OCI-LY7 (cell line): ENCODE results near the gene CLEC2B. TPM values are rescaled to one million over a fixed set of nuclear protein-coding genes. Genes with fewer than 3 reads are reported as not detected.

Experiments
- BruUV-seq: library from RNA; stranded (reverse); fragments of 400-500 nt; replicated peaks from 2 replicates; lab custom pipeline; 2021; lab: Mats Ljungman, UMichigan
- CTCF ChIA-PET: fragments of 300-600 bp; sonication (Branson Sonifier 250); formaldehyde crosslinking; loops from one replicate; lab custom pipeline; 2022; ENCODE audit warnings: antibody characterized with exemption; ENCODE audit not compliant: unreplicated experiment; lab: Charles Lee
- POLR2A ChIA-PET: fragments of 300-600 bp; sonication (Branson Sonifier 250); formaldehyde crosslinking; loops from one replicate; lab custom pipeline; 2022; ENCODE audit warnings: antibody characterized with exemption; lab: Charles Lee
- DNase-seq: peaks from one replicate; pipeline ENCODE4 v3.0.0-alpha.2; 2015; ENCODE audit warnings: low spot score
- H2AFZ ChIP-seq: fragments of 200-600 bp; sonication (generic), shearing (Covaris generic); 2 replicates; pipeline ENCODE4 v1.6.1; 2014; ENCODE audit warnings: mild to moderate bottlenecking, antibody characterized with exemption, low read length, moderate library complexity
- H3K27ac ChIP-seq: fragments of 200-600 bp; sonication (generic); 2 replicates; pipeline ENCODE4 v1.5.1; 2014; ENCODE audit warnings: mixed run types, low read depth, mild to moderate bottlenecking, moderate library complexity, low read length, inconsistent platforms; ENCODE audit not compliant: poor library complexity, severe bottlenecking
- H3K36me3 ChIP-seq: fragments of 200-600 bp; sonication (generic); 2 replicates; pipeline ENCODE4 v1.6.1; 2014; ENCODE audit warnings: mild to moderate bottlenecking, antibody characterized with exemption, low read length, moderate library complexity, mixed read lengths; ENCODE audit not compliant: insufficient read depth
- H3K4me1 ChIP-seq: fragments of 200-600 bp; sonication (generic); 2 replicates; pipeline ENCODE4 v1.5.1; 2014; ENCODE audit warnings: mild to moderate bottlenecking, low read length; ENCODE audit not compliant: insufficient read depth, poor library complexity, severe bottlenecking
- H3K4me2 ChIP-seq: fragments of 200-600 bp; sonication (generic); 2 replicates; pipeline ENCODE4 v1.6.1; 2014; ENCODE audit warnings: mild to moderate bottlenecking, low read length
- H3K4me3 ChIP-seq: fragments of 200-600 bp; sonication (generic); 2 replicates; pipeline ENCODE4 v1.5.1; 2014; ENCODE audit warnings: mild to moderate bottlenecking, low read depth, low read length; ENCODE audit not compliant: poor library complexity, severe bottlenecking
- H3K79me2 ChIP-seq: fragments of 200-600 bp; sonication (generic); 2 replicates; pipeline ENCODE4 v1.6.1; 2016; ENCODE audit warnings: low read depth, mild to moderate bottlenecking, low read length, moderate library complexity, mixed read lengths; ENCODE audit not compliant: insufficient read depth
- H3K9me2 ChIP-seq: fragments of 200-600 bp; sonication (generic); 2 replicates; pipeline ENCODE4 v1.6.1; 2016; ENCODE audit warnings: mild to moderate bottlenecking, low read length, mixed read lengths; ENCODE audit not compliant: insufficient read depth
- H3K9me3 ChIP-seq: fragments of 200-600 bp; sonication (generic); 2 replicates; pipeline ENCODE4 v1.6.1; 2014; ENCODE audit warnings: mild to moderate bottlenecking, mixed run types, low read length, mixed read lengths
- H4K20me1 ChIP-seq: fragments of 200-600 bp; sonication (generic); 2 replicates; pipeline ENCODE4 v1.6.1; 2014; ENCODE audit warnings: mild to moderate bottlenecking, antibody characterized with exemption, low read length, moderate library complexity, mixed read lengths; ENCODE audit not compliant: insufficient read depth
- EZH2phosphoT487 ChIP-seq: fragments of 200-600 bp; sonication (generic); IDR thresholded peaks from 2 replicates; pipeline ENCODE4 v1.6.1; 2018; ENCODE audit warnings: low read depth, borderline replicate concordance, mild to moderate bottlenecking, mixed run types, antibody characterized with exemption, low read length, moderate library complexity, mixed read lengths
- intact Hi-C: fragments of 100-400 bp; cut with micrococcal nuclease; formaldehyde crosslinking; loops from one replicate; pipeline ENCODE4 v1.10.0; 2022; ENCODE audit not compliant: unreplicated experiment
- total RNA-seq, 2 experiments: library from RNA; depleted of rRNA in 1 of 2; stranded (reverse); fragments of >200 nt in 1 of 2; shearing (Covaris generic) in 1 of 2; gene quantifications; 2 replicates each; pipeline ENCODE4 v1.2.3, GENCODE V29; 2014 to 2022
- TF ChIP-seq, protein P1 (sequence below): fragments of 200-600 bp; sonication (generic); conservative IDR thresholded peaks from 2 replicates; pipeline ENCODE4 v1.5.1; 2014; ENCODE audit warnings: mild to moderate bottlenecking, antibody characterized with exemption, low read length, moderate library complexity, mixed read lengths

CLEC2B gene
- total RNA-seq, 2 experiments from 2014 or later, result 2.2 to 2.3 TPM

DNA sequence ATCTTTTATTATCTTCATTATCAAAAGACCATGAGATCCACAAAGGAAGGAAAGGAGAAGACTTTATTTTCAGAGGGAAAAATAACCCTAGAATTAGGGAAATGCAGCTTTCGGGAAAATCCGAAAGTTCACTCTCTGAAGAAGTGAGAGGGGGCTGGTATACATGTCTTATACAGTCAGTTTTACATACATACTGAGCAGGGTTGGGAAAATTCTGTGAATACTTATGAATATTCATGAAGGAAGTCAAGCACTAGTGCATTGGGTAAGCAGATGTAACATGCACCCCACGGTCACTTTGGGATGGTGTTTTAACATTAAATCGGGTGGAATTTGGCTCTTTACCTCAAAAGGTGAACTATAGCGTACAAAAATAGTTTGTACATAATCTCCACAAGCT lies 57.5 kb downstream of the CLEC2B start:
- Histone ChIP-seq H3K9me3 (no peaks in the 10 kb centered on the region), H3K79me2 (no peaks in the 10 kb centered on the region), H3K9me2 (no peaks in the 10 kb centered on the region), H3K27ac (no peak overlapping the region), H3K4me3 (no peak overlapping the region), H3K4me2 (no peak overlapping the region), H2AFZ (no peak overlapping the region), H3K4me1 (peaks cover 7% of the 10 kb centered on the region), H4K20me1 (no peaks in the 10 kb centered on the region), H3K36me3 (no peaks in the 10 kb centered on the region)
- POLR2A ChIA-PET, result interaction anchor here (0.6 to 0.7 kb wide), 2 partner anchors 57 to 942 kb away, joined by 3 to 5 read pairs; partner anchors contain the start of gene CLEC2B
- CTCF ChIA-PET, result no interaction called here
- intact Hi-C loops, result loop anchor here (5.0 kb wide), 1 partner anchor 331 kb away; no protein-coding TSS in a partner anchor
- DNase-seq, result no peak
- BruUV-seq, result no TSS peak
- no peak for TF ChIP-seq EZH2phosphoT487
- TF ChIP-seq, protein P1, sequence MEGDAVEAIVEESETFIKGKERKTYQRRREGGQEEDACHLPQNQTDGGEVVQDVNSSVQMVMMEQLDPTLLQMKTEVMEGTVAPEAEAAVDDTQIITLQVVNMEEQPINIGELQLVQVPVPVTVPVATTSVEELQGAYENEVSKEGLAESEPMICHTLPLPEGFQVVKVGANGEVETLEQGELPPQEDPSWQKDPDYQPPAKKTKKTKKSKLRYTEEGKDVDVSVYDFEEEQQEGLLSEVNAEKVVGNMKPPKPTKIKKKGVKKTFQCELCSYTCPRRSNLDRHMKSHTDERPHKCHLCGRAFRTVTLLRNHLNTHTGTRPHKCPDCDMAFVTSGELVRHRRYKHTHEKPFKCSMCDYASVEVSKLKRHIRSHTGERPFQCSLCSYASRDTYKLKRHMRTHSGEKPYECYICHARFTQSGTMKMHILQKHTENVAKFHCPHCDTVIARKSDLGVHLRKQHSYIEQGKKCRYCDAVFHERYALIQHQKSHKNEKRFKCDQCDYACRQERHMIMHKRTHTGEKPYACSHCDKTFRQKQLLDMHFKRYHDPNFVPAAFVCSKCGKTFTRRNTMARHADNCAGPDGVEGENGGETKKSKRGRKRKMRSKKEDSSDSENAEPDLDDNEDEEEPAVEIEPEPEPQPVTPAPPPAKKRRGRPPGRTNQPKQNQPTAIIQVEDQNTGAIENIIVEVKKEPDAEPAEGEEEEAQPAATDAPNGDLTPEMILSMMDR, result no peak

DNA sequence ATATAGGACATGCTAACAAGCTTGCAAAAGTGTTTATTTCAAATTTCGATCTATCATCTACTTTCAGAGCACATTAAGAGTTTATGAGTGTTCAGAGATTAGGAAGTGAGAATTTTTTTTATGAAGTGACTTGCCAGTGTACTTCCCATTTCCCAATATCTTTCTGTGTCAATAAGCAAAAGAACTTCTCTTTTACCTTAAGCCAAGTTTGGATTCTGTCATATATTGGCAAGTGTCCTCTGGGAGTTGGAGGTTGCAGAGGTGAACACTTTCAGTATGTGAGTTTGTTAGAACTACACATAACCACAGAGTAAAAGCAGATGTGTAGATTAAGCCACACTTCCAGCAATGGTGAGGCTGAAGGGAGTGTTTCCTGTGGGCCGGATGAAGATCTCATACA lies 58.5 kb downstream of the CLEC2B start:
- Histone ChIP-seq H3K4me3 (no peak overlapping the region), H2AFZ (no peak overlapping the region), H3K4me2 (no peak overlapping the region), H3K36me3 (no peaks in the 10 kb centered on the region), H3K27ac (no peak overlapping the region), H4K20me1 (no peaks in the 10 kb centered on the region), H3K9me3 (no peaks in the 10 kb centered on the region), H3K9me2 (no peaks in the 10 kb centered on the region), H3K4me1 (peaks cover 7% of the 10 kb centered on the region), H3K79me2 (no peaks in the 10 kb centered on the region)
- intact Hi-C loops, result loop anchor here (5.0 kb wide), 1 partner anchor 332 kb away; no protein-coding TSS in a partner anchor
- DNase-seq, result no peak
- ChIA-PET CTCF (no interaction called here), POLR2A (no interaction called here)
- no TSS peak for BruUV-seq
- TF ChIP-seq, protein P1, result no peak
- TF ChIP-seq EZH2phosphoT487, result no peak

DNA sequence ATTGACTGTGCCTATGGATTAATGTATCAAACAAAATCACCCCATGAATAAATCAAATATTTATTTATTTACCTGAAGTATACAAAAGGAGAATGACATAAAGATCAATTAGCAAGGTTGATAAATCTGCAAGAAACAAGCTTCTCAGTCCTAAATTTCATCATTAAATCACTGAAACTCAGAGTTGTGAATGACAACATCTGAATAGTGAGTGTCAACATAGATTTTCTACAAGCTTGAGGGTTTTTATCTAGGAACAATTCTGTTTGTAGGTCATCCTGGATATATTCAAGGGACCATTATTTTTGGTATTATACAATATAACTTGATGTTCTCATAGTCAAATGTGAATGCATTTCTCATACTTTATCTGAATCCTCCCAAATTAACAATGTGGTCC lies 59.3 kb downstream of the CLEC2B start:
- Histone ChIP-seq H3K4me1 (peaks cover 7% of the 10 kb centered on the region), H4K20me1 (no peaks in the 10 kb centered on the region), H3K9me3 (no peaks in the 10 kb centered on the region), H3K27ac (no peak overlapping the region), H3K4me3 (no peak overlapping the region), H3K4me2 (no peak overlapping the region), H3K79me2 (no peaks in the 10 kb centered on the region), H3K36me3 (no peaks in the 10 kb centered on the region), H3K9me2 (no peaks in the 10 kb centered on the region), H2AFZ (no peak overlapping the region)
- DNase-seq, result no peak
- no TSS peak for BruUV-seq
- intact Hi-C loops, result loop anchor here (5.0 kb wide), 1 partner anchor 332 kb away; no protein-coding TSS in a partner anchor
- ChIA-PET POLR2A (interaction anchor here (0.7 kb wide), 1 partner anchor 22 kb away, joined by 3 read pairs; no protein-coding TSS in a partner anchor), CTCF (no interaction called here)
- no peak for TF ChIP-seq EZH2phosphoT487
- TF ChIP-seq, protein P1, result no peak
